GM21528 (cell line): ENCODE results near the gene WEE1.

Experiments
- ATAC-seq: cut with Tn5 transposase; IDR thresholded peaks from one replicate; pipeline ENCODE4 v1.9.1; 2021; ENCODE audit warnings: mild to moderate bottlenecking, moderate library complexity; ENCODE audit not compliant: unreplicated experiment, low FRiP score

Gene WEE1

GRCh38 chr11:9565822-9566560, 7.5 kb upstream of the WEE1 start:
- peak; percentile 84 for ATAC-seq

GRCh38 chr11:9566561-9567063, 6.9 kb upstream of the WEE1 start:
- ATAC-seq, result no peak

DNA sequence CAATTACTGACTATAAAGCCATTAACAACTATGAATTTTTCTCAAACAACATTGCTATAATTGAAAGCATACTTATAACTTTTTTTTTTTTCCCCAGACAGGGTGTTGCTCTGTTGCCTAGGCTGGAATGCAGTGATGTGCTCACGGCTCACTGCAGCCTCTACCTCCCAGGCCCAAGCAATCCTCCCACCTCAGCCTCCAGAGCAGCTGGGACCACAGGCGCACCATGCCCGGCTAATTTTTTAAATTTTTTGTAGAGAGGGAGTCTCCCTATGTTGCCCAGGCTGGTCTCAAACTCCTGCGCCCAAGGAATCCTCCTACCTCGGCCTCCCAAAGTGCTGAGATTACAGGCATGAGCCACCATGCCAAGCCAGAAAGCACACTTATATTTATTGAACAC, 6.1 kb upstream of the WEE1 start:
- no peak for ATAC-seq

- ATAC-seq, result no peak
Measured at GRCh38 chr11:9568161-9568853, 5.2 kb upstream of the WEE1 start.

DNA sequence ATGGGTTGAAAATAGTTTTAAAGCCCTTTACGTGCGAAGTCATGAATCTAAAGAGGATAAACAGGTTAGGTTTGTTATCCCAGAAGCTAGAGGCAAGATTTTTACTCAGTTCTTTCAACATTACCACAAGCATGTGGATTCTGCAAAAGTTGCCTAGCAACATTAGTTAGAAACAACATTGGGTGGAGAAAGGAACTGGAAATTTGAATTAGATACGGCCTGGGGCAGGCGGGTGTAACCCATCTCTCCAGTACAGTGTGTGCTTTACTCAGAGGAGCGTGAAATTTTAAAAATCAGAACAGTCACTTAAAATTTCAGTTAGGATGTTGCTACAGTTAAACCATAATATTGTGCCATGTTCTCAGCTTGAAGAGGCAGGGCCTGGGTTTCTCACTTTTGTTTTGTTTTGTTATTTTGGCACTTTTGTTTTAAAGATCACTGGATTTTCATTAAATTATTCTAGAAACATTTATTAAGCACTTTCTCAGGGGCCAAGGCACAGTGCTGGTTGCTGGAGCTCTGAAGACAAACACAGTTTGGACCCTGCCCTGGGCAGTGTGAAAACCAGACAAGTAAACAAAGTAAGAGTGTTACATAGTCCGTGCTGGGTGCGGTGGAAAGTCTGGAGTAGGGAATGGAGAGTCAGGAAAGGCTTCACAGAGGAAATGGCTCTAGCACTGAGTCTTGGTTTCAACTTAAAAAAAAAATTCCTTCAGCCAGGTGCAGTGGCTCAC, 4.4 kb upstream of the WEE1 start:
- no peak for ATAC-seq

GRCh38 chr11:9569588-9570164, 3.8 kb upstream of the WEE1 start:
- ATAC-seq, result no peak

DNA sequence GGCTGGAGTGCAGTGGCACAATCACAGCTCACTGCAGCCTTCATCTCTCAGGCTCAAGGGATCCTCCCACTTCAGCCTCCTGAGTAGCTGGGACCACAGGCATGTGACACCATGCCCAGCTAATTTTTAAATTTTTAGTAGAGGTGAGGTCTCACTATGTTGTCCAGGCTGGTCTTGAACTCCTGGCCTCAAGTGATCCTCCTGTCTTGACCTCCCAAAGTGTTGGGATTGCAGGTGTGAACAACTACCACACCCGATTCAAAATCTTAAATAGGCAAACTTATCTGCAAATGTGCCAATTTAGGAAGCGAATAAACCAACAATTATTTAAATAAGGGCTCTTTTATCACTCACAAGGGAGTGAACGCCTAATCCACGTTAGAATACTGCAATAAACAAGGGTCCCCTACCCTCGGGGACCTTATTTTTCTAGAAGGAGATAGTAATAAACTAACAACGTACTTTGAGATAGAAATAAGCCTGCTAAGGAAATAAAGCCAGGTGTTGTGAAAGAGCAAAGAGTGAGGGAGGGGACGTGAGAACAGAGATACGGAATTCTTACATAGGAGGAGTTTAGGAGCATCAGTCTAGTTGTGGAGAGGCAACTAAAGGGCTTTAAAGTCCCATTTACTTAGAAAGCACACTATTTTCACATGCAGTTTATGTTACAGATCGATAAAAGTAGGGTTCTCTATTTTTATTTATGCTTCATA, 3.0 kb upstream of the WEE1 start:
- ATAC-seq, result no peak

GRCh38 chr11:9571071-9571762, 2.3 kb upstream of the WEE1 start:
- no peak for ATAC-seq

- ATAC-seq, result no peak
Measured at GRCh38 chr11:9571763-9572115, 1.7 kb upstream of the WEE1 start.

DNA sequence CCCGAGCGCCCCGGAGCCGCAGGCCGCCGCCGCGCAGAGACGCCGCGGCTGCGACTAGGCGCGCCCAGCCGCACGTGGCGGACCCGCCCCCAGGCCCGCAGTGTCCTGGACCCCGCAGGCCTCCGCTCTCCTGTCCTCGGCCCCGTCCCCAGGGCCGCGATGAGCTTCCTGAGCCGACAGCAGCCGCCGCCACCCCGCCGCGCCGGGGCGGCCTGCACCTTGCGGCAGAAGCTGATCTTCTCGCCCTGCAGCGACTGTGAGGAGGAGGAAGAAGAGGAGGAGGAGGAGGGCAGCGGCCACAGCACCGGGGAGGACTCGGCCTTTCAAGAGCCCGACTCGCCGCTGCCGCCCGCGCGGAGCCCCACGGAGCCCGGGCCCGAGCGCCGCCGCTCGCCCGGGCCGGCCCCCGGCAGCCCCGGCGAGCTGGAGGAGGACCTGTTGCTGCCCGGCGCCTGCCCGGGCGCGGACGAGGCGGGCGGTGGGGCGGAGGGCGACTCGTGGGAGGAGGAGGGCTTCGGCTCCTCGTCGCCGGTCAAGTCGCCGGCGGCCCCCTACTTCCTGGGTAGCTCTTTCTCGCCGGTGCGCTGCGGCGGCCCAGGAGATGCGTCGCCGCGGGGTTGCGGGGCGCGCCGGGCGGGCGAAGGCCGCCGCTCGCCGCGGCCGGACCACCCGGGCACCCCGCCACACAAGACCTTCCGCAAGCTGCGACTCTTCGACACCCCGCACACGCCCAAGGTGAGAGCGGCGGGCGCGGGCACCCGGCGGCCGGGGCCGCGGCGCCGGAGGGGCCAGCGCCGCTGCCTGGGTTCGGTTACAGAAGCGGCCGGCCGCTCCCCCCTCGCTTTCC, 528 bp downstream of the WEE1 start:
- peak; percentile 8 for ATAC-seq

DNA sequence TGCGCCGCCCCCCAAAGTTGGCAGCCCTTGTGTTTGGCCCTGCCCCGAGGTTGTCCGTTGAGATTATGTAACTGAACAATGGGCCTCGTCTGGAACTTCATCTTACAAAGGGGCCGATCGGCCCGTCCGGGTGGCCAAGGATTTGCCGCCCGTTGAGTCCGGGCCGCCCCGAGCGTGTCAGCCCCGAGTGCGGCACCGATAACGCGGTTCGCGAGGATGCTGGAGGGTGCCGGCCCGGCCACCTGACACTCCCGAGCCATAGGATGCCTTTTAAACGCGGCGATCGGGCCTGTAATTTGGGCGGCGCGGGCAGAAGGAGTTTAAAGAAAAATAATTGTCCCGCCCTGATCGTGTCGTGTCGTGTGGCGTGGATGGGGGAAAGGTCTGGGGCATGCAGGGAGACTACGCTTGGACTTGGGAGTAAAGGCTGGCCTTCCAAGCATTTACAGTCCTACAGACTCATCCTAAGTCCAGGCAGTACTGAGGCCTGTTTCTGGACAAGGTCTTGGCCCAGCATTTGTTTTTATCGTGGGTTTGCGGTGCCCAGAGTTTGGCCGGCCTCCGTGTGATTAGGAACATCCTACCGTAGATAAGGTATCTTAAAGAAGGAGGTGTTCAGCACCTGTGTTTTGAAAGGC, 1.3 kb downstream of the WEE1 start:
- ATAC-seq, result no peak

GRCh38 chr11:9575260-9576240, 2.1 kb downstream of the WEE1 start:
- ATAC-seq, result no peak

- no peak for ATAC-seq
Measured at GRCh38 chr11:9576701-9577381, 3.4 kb downstream of the WEE1 start.

GRCh38 chr11:9577556-9577955, 4.1 kb downstream of the WEE1 start:
- ATAC-seq, result no peak

GRCh38 chr11:9580894-9581293, 7.4 kb downstream of the WEE1 start:
- ATAC-seq, result no peak

GRCh38 chr11:9581556-9582161, 8.2 kb downstream of the WEE1 start:
- no peak for ATAC-seq
